IPS DF 4.7 (cell line): Measurements from ENCODE around the gene DBH.

Experiments
- DNase-seq: peaks from one replicate; pipeline ENCODE4 v3.0.0-alpha.2; 2013; ENCODE audit warnings: low spot score; ENCODE audit errors: extremely low read depth

Gene DBH

DNA sequence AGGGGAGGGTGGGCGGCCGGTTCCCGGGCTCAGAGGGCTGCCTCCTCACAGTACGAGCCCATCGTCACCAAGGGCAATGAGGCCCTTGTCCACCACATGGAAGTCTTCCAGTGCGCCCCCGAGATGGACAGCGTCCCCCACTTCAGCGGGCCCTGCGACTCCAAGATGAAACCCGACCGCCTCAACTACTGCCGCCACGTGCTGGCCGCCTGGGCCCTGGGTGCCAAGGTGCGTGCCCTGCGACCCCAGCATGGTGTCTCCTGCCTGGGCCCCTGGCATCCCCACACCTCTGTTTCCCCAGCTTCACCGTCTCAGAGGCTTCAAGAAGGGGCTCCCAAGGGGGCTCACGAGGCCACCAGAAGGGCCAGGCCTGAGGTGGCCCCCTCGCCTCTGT is 7.2 kb downstream of the DBH start:
- DNase-seq = no peak

DNA sequence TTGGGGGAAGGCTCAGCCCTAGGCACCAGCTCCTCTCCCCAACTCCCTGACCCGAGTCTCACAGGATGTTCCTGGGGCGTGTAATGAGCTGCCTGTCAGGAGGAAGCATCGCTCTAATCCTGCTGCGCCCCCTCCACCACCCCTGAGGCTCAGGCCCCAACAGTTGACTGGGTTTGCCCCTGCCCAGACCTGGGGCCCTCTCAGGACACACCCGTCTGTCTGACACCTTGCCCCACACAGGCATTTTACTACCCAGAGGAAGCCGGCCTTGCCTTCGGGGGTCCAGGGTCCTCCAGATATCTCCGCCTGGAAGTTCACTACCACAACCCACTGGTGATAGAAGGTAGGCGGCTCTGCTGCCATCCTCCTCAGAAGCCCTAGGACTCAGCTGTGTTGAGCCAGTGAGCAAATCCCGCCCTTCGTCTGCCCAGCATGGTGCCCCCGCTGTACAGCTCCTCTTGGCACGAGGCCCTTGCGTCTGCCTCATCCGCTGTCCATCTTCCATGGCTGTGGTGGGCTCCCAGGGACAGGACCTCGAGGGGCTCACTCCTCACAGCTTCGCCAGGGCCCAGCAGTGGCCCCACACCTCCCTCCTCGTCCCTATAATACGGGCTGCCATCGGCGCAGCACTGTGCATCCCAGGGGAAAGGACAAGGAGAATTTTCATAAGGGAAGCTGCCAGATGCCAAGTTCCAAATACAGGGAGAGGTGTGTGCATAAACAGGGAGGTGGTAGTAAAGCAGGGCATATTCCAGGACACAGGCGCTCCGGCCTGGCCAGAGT is 8.0 kb downstream of the DBH start:
- no peak for DNase-seq

DNA sequence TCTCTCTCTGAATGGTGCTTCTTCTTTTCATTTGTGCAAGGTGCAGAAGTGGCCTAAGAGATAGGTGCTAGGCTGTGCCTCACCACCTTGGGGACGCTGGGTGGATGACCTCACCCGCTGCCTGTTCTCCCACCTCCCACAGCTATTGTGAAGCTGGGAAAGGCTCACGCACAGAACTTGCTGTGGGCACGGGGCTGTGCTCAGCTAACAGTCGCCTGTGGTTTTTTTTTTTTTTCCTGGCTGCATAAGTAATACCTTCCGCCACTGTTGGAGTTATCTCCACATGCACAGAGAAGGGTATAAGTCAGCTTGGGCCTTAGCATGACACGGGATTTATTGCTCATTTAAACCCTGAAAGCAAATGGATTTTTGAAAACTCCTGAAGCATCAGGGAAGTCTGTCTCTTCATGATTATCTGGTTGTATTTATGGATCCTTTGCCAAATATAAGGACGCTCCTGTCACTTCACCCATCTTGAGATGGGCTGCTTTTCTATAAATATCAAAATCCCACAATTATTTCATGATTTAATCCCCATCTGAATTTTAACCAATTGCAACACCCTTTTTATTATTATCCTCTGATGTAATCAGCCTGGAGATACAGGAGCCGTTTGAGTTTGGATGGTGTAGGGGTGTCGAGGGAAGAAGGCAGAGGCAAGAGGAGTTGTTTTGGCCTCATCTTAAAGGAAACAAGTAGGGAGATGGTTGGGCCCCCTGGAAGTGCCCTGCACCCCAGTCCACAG is 9.0 kb downstream of the DBH start:
- no peak for DNase-seq

DNA sequence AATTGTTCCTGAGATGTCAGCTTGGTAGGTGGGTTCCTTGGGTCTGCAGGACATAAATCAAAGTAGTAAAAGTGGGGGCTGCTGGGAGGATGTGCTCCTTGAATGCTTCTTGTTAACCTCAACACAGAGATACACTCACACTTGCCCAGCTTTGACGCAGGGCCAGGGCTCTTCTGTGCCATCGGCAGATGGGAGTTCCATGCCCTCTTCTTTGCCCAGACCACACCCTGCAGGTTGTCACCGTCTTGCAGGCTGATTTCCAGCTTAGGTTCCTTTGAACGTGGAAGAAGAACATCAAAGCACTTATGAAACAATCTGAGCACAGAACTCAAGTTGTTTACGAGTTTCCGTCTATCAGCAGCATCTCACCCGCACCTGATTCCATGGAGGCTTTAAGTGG is 11.0 kb downstream of the DBH start:
- DNase-seq = no peak

DNA sequence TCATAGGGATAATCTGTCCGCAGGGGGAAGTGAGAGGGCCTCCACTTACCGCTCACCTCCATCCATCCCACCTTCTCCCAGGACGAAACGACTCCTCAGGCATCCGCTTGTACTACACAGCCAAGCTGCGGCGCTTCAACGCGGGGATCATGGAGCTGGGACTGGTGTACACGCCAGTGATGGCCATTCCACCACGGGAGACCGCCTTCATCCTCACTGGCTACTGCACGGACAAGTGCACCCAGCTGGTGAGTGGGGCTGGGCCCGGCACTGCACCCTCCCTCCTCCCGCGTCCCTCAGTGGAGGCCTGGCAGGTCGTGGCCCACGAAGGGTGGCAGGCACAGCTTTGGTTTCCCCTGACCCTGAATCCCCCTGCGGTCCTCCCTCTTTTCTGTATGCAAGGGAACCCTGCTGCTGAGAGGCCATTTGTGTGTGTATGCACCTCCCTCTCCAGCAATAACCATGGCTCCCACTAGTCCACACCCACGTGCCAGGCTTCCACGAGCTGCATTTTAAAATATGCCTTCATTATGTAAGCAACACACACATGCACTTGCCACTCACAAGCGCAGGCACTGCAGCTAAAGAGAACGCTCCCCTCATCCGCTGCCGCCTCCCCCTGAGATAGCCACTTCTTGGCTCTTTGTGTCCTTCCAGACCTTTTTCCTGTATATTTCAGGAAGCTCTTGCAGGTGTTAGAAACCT is 11.8 kb downstream of the DBH start:
- DNase-seq = no peak

DNA sequence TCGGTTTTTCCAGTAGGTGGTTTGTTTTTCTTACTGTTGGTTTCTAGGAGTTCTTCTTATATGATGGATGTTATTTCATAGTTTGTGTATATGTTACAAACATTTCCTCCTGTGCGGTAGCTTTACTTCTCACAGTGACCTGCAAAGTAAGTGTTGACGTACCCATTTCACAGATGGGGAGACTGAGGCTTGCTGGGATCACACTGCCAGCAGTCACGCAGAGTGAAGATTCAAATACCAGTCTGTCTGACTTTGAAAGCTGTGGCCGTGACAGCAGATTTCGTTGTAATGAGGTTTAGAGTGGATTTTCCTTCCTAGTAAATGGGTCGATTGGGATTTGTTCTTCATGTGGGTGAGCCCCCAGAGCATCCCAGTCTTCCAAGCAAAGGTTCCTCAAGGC is 13.0 kb downstream of the DBH start:
- DNase-seq = no peak

DNA sequence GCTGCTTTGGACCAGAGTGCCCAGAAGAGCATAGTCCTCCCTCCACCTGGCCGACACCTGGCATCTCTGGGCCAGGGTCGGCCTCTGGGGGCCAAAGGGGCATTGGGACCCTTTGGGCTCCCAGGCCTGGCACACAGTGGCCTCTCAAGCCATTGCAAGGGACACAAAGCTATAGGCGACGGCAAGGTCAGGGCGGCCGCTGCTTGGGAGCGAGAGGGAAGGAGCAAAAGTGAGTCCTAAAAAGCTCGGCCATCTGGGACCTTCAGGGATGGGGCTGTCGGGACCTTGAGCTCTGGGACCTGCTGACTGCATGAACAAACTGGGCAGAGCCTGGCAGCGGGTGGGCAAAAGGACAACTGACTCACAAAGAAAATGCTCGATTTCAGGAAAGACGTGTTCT is 13.9 kb downstream of the DBH start:
- no peak for DNase-seq

DNA sequence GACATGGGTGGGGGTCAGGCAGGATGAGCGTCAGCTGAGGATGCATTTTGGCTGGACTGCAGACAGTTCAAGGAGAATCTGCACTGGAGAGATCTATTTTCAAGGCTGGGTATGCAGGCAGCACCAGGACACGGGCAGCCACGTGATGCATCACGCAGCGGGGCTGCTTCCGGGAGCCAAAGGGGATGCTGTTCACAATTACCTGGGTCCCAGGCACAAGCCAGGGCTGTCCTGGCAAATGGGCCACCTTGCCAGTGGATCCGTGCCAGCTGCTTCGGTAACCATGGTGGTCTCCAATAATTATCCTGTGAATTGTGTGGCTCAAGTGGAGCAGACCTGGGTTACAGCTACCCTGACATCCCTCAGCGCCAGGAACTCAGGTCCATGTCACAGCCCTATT is 17.5 kb downstream of the DBH start:
- DNase-seq = no peak

DNA sequence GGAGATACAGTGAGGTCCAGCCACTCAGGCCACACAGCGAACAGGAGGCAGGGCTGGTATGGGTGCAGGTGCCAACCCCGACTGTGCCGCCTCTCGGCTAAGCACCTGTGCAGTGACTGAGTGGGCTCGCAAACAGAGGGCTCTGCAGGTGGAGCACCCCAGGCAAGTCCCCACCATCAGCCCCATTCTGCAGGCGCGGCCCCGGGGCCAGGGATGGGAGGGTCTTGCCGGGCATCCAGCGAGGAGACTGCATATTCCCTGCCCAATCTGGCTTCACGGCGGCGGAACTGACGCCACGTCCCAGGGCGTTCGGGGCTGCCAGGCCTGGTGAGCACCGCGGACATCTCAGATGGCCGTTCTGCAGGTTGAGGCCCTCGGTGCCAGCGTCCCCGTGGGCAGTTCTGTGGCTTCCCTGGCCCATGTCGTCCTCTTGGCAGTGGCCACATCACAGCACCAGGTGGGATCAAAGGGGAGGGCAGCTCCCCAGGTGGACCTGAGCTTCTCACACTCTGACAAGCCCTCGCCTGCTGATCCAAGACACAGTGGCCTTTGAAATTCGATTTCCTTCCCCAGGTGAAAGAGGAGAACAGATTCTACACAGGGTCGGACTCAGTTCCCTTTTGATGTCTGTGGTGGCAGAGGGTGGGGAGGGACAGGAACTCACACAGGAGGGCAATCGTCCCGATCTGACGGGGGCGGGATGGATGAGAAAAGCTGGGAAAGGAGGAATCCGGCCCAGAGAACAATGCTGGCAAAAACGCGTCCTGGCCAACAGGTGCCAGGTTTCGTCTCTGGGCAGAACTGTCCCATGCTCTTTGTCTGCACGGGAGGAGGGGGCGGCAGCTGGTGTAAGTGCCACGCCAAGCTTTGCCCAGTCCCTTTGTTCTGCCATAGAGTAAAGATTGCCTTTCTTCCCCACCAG is 18.8 kb downstream of the DBH start:
- no peak for DNase-seq

DNA sequence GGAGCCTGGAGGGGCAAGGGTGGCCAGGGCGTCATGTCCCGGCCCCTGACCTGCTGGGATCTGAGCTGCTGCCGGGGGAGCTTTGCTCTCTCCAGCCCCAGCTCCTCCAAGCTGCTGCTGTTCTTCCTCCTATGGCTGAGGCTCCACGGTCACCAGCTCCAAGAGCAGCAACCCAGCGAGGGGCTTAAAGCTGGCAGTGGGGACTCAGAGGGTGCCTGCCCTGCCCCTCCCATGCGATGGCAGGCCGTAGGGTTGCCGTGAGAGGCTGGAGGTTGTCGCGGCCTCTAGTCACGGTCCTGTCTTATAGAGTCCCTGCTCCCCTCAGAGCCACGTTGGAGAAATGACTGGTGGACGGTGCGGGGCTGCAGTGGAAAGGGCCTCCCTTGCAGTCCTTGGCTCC is 19.5 kb downstream of the DBH start:
- DNase-seq = no peak

DNA sequence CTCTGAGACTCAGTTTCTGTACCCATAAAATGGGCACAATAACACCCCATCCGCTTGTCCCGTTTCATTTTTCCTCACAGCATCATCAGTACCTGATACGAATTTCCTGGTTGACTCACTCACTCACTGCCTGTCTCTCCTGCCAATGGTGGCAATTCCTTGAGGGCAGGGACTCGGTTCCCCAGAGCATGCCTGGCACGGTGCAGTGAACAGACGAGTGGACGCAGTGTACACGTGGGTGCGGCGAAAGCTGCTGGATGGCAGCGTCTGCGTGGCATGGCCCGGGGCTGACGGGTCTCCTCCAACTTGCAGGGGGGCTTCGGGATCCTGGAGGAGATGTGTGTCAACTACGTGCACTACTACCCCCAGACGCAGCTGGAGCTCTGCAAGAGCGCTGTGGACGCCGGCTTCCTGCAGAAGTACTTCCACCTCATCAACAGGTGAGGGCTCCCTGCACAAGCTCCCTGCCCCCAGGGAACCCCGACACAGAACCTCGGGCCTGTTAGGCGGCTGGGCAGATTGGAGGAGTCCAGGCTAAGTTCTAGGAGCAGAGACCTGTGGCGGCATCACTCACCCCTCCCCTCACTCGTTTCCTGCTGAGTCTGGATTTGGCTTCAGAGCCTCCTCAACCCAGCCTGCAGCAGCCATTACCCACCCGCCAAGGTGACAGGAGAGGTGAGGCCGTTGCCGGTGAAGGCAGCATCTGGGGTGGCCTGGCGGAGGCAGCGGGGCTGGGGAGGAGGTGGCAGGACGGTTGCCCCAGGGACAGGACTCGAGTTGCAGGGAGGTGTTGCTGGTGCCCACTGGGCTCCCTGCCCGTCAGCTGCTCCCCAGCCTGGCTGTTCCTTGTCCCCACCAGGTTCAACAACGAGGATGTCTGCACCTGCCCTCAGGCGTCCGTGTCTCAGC is 20.3 kb downstream of the DBH start:
- DNase-seq = no peak

DNA sequence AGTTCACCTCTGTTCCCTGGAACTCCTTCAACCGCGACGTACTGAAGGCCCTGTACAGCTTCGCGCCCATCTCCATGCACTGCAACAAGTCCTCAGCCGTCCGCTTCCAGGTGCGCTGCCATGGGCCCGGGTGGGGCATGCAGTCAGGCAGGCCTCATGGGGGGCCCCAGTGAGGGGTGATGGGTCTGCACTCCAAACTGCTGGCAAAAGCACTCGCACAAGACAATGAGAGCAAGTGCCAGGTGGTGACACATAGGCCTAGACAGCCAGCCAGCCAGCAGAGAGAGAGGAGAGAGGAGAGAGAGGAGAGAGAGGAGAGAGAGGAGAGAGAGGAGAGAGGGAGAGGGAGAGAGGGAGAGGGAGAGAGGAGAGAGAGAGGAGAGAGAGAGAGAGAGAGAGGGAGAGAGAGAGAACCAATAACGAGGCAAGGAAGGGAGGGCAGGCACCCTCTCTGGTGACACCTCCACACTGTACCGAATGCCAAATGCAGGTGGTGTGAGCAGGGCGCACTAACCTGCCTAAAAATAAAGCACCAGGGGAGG is 21.0 kb downstream of the DBH start:
- no peak for DNase-seq

DNA sequence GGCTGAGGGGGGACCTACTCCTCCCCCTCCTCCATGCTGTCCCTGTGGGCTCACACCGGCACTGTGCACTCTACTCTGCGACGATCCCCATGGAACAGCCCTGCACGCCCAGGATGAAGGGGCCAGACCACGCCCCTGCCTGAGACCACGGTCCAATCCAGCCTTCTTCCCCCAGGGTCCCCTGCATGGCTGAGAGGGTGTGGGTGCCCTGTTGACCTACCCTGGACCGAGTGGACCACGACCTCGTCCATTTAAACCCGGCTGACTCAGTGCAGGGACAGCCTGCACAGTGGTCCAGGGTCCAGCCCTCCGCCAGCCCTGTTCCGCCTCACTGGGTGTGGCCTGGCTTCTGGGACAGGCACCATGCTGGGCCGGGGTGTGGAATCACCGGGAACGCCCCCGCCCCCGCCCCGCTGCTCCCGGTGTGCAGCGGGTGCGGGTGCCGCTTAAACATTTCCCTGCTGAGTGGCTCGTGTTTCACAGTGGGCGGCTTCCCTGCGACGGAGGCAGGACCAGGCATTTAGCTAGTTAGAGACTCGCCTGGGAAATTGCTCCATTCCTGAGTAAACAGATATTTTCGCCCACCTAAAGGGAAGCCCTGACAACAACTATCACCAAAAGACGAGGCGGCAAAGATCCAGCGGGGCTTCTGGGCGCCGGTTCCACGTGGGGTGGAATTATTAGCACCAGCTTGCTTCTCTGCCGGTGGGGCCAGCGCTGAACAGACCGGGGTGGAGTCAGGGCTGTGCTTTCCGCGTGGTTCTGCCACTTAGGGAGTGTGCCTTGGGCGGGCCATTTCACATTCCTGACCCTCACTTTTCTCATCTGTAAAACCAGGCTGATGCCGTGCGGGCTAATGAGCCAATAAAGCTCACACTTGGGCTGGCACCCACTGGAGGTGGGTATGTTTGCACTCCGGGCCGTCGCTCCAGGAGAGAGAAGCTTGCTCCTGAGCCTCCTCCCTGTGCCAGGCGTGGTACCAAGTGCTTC is 22.6 kb downstream of the DBH start:
- no peak for DNase-seq

DNA sequence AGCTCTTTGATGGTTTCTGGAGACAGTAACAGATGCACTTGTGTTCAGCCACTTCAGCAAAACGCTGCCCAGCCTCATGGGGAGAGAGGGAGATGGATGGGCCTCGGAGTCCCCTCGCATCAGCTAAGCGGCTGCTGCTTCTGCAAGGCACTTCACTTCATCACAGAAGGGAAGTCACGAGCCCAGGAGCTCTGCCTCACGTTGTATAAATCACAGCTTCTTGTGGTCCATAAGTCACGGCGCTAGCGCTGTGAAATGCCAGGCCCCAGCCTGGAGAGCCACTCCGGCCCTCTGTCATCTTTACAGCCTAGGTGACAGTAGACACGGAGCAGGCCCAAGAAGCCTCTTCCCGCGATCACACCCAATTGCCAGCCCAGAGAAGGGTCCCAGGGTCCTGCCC is 23.4 kb downstream of the DBH start:
- DNase-seq = no peak

DNA sequence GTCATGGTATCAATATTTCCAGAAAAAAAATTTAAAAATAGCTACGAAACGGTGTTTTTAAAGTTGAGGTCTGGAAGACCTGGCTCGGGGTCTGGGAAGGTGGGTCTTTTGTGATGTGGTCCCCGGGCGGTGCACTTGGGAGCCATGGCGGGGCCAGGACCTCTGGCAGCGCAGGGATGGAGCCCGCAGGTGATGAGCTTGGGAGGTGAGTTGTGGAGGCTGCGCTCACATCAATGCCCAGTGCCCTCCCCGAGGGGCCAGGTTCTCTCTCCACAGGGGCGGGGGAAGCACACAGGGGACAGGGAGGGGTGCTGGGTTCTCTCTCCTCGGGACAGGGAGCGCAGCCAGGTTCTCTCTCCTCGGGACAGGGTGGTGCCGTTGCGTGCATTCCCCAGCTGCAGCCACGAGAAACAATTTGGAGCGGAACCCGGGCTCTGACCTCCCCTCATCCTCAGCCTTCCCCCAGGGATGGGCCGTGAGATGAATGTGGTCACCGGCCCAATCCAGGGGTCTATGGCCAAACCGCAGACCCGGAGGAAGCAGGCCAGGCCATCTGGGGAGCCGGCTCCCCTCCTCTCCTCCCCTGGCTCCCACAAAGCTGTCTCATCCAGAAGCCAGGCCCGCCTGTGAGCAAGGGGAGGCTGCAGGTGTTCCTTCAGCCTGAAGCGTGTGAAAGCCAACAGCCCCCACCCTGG is 25.8 kb downstream of the DBH start:
- DNase-seq = no peak

DNA sequence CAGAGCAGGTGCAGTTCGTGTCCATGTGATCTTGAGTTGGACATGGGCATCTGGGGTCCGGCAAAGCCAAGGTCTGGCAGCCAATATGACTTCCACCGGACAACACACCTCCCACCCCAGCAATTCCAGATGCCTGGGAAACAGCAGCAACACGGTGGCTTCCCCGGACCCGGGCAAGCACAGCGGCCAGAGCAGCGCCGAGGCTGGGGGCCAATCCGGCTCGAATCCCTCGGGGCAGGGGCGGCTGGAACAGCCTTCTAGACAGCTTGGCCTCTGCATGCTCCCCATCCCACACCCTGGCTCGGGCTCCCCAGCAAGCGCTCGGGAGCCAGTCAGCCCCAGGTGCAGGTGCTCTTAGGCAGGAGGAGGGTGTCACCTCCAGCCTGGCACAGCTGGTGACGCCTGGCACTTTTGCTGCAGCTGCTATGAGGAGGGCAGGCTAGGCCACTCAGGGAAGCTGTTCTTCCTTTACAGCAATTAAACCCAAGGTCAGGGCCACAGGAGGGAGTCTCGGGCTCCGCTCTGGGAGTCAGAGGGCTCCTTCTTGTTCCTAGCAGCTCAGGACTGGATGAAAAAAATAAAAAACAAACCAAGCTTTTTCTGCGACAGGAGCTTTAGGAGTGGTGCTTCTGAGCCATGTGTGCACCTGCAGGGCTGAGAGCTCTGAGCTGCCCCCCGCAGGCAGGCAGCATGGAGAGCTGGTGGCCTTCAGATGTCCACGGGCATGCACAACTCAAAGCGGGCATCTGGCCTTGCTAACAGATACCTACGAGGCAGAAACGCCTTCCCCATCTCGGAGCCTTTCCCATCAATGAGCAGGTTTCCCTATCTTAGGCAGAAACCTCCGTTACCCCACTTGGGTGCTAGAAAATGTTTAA is 28.2 kb downstream of the DBH start:
- DNase-seq = no peak

DNA sequence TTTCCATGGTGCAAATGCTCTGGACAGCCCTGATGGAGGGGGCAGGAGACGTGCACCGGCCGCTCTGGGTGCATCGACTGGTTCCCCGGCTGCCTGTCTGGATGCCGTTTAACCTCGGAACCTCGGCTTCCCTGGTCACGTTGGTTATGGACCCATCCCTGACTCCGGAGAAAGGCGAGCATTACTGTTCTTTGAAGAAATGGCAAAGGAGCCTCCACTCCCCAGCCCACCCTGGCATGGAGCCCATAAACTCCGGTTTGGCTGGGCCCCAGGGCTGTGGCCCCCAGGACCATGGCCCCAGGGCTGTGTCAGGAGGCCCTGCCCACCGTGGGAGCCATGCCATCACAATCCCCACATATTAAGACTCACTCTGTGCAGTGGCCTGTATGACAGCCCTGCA is 28.9 kb downstream of the DBH start:
- no peak for DNase-seq
